Activated CD8-positive, alpha-beta memory T cell treated with anti-CD3 and anti-CD28 coated beads, Interleukin-2, amount 10 ng/mL, durations not matched to agents 7 days and 5 days (primary cell): Measurements from ENCODE around the gene PGD. TPM values are rescaled to one million over a fixed set of nuclear protein-coding genes. Genes with fewer than 3 reads are reported as not detected.

Experiments used
- ATAC-seq: fragments of 150-1000 bp; cut with Tn5 transposase; one replicate; pipeline ENCODE4 v1.10.0; 2021; ENCODE audit warnings: moderate library complexity
- CTCF ChIA-PET: fragments of 350-600 bp; sonication (Branson Sonifier 250); formaldehyde crosslinking; loops from one replicate; lab custom pipeline; 2021; ENCODE audit warnings: antibody characterized with exemption; lab: Charles Lee
- DNase-seq: peaks from one replicate; pipeline ENCODE4 v3.0.0-alpha.2; 2020
- H3K27ac Mint-ChIP-seq: one replicate; pipeline ENCODE4 v1.8.0; 2021; ENCODE audit warnings: mild to moderate bottlenecking, mixed read lengths
- H3K27me3 Mint-ChIP-seq: one replicate; pipeline ENCODE4 v1.8.0; 2021; ENCODE audit warnings: mixed read lengths
- H3K36me3 Mint-ChIP-seq: one replicate; pipeline ENCODE4 v1.8.0; 2021; ENCODE audit warnings: mild to moderate bottlenecking, mixed read lengths
- H3K4me1 Mint-ChIP-seq: one replicate; pipeline ENCODE4 v1.8.0; 2021; ENCODE audit warnings: mixed read lengths
- H3K4me3 Mint-ChIP-seq: one replicate; pipeline ENCODE4 v1.8.0; 2021; ENCODE audit warnings: mild to moderate bottlenecking, moderate library complexity, mixed read lengths
- H3K9me3 Mint-ChIP-seq: one replicate; pipeline ENCODE4 v1.8.0; 2022; ENCODE audit warnings: low read depth, mixed read lengths
- total RNA-seq, 2 experiments: library from RNA; stranded (reverse); gene quantifications; one replicate each; pipeline ENCODE4 v1.2.3, GENCODE V29; 2021

Gene PGD
- total RNA-seq, 2 experiments from 2014 or later: 74.9 to 128 TPM

DNA sequence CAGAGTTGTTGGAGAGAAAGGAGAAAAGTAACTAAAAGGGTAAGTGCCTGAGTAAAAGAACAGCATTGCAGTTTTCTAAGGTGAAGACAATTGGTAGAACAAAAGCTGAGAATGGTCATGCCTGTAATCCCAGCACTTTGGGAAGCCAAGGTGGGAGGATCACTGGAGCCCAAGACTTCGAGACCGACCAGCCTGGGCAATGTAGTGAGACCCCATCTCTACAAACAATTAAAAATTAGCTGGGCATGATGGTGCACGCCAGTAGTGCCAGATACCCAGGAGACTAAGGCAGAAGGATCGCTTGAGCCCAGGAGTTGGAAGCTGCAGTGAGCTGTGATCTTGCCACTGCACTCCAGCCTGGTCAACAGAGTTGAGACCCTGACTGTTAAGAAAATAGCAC lies 15.2 kb upstream of the PGD start:
- H3K27me3 Mint-ChIP-seq: no peaks in the 10 kb centered on the region
- no peaks in the 10 kb centered on the region for H3K4me1 Mint-ChIP-seq
- no peaks in the 10 kb centered on the region for H3K36me3 Mint-ChIP-seq
- H3K9me3 Mint-ChIP-seq: no peaks in the 10 kb centered on the region
- no peak for ATAC-seq
- CTCF ChIA-PET: interaction anchor here (1.3 kb wide), 1 partner anchor 14 kb away, joined by 3 read pairs; no protein-coding TSS in a partner anchor
- no peak overlapping the region for H3K4me3 Mint-ChIP-seq
- H3K27ac Mint-ChIP-seq: no peak overlapping the region
- DNase-seq: no peak

DNA sequence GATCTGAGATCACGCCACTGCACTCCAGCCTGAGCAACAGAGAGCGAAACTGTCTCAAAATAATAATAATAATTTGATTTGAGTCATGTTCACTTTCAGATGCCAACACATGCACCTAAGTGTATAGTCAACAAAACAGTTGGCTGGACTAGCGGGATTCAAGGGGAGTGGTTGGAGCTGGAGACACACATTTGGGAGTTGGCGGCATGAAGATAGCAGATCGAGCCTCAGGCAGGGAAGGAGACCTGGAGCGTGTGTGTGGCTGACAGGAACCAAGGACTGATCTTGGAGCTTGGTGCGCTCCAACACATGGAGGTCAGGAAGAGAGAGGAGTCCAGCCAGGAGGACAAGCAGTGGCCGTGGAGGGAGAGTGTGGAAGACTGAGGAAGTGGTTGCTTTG lies 14.6 kb upstream of the PGD start:
- H3K9me3 Mint-ChIP-seq: no peaks in the 10 kb centered on the region
- DNase-seq (no peak), ATAC-seq (no peak)
- no peaks in the 10 kb centered on the region for H3K27me3 Mint-ChIP-seq
- no peak overlapping the region for H3K27ac Mint-ChIP-seq
- CTCF ChIA-PET: interaction anchor here (1.3 kb wide), 1 partner anchor 14 kb away, joined by 3 read pairs; no protein-coding TSS in a partner anchor
- no peak overlapping the region for H3K4me3 Mint-ChIP-seq
- no peaks in the 10 kb centered on the region for H3K4me1 Mint-ChIP-seq
- no peaks in the 10 kb centered on the region for H3K36me3 Mint-ChIP-seq

DNA sequence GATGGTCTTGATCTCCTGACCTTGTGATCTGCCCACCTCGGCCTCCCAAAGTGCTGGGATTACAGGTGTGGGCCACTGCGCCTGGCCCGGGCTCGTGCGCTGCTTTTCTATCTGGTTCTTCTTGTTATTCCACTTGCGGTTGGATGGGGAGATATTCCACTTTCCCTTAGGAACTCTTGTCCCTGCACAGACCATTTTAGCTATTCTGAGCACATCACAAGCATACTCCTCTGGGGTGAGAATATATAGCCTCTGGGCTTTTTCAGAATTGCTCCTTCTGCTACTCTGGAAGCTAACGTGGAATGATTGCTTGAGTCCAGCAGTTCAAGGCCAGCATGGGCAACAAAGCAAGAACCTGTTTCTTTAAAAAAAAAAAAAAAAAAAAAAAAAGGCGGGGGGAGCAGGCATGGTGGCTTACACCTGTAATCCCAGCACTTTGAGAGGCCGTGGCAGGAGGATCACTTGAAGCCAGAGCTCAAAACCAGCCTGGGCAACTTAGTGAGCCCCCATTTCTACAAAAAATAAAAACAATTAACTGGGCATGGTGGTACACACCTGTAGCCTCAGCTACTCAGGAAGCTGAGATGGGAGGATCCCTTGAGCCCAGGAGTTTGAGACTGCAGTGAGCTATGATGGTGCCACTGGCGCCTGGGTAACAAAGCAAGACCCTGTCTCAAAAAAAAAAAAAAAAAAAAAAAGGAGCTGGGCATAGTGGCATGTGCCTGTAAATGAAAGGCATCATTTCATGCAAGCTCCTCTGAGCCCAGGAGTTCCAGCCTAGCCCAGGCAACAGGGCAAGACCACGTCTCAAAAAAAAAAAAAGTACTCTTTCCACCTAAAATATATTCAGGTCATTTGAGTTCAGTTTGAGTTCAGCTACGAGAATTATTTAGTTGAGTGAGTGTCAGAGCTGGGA lies 11.8 kb upstream of the PGD start:
- Mint-ChIP-seq H3K36me3 (no peaks in the 10 kb centered on the region), H3K4me1 (no peaks in the 10 kb centered on the region), H3K9me3 (no peaks in the 10 kb centered on the region), H3K4me3 (no peak overlapping the region), H3K27ac (no peak overlapping the region), H3K27me3 (no peaks in the 10 kb centered on the region)
- CTCF ChIA-PET: interaction anchor here (0.6 to 2.1 kb wide), 5 partner anchors 9 to 472 kb away, joined by 3 to 7 read pairs (median 3); partner anchors contain the start of genes KIF1B and PGD
- DNase-seq (no peak), ATAC-seq (no peak)

DNA sequence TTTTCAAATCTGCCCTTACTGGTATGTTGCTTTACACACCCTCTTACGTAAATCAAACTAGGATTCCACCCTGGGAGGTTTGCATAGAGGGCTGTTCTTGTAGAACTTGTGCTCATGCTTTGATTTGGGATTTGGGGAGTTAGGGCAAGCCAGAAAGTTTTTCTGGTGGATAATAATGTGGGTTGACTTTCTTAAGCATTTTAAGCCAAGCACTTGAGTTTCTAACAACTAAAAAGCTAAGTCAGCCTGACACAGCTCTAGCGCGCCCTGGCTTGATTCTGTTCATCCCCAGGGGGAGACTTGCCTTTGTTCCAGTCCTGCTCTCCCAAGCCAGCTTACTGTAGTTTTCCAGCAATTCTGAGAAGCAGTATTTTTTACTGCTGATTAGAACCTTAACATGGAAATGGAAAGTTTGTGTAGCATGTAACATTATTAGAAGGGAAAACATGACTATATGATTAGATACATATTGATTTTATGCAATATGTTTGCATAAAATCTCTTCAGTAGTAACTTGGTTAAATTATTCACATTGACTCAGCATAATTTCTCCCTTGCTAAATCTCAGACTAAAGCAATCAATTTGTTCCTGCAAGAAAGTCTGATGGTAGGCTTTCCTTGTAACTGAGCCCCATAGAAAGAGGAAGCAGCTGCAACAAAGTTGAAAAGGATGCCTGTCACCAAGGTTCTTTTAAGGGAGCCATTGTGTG lies 11.0 kb upstream of the PGD start:
- Mint-ChIP-seq H3K36me3 (no peaks in the 10 kb centered on the region), H3K27ac (no peak overlapping the region), H3K4me3 (no peak overlapping the region), H3K27me3 (no peaks in the 10 kb centered on the region), H3K4me1 (no peaks in the 10 kb centered on the region), H3K9me3 (no peaks in the 10 kb centered on the region)
- DNase-seq (no peak), ATAC-seq (no peak)
- CTCF ChIA-PET: interaction anchor here (0.5 to 2.1 kb wide), 6 partner anchors 10 to 602 kb away, joined by 3 to 7 read pairs (median 3); partner anchors contain the start of genes KIF1B and PGD

DNA sequence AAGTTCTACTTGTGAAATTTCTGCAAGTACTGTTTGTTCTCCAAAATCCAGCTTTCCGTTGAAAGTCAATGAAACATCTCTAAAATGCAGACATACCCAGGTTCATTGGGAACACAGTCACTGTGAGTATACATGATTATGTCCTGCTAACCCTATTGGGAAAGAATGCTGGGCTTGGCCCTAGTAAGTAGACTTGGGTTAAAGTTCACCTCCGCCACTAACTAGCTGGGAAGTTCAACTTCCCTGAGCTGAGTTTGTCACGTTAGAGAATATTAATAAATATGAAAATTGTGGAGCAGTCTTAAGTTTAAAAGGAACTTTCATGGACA lies 10.5 kb upstream of the PGD start:
- H3K9me3 Mint-ChIP-seq: no peaks in the 10 kb centered on the region
- no peak overlapping the region for H3K4me3 Mint-ChIP-seq
- H3K27me3 Mint-ChIP-seq: no peaks in the 10 kb centered on the region
- no peak overlapping the region for H3K27ac Mint-ChIP-seq
- no peak for ATAC-seq
- CTCF ChIA-PET: interaction anchor here (0.5 to 2.1 kb wide), 6 partner anchors 10 to 602 kb away, joined by 3 to 7 read pairs (median 3); partner anchors contain the start of genes CENPS, KIF1B and PGD
- no peaks in the 10 kb centered on the region for H3K4me1 Mint-ChIP-seq
- no peak for DNase-seq
- H3K36me3 Mint-ChIP-seq: no peaks in the 10 kb centered on the region

DNA sequence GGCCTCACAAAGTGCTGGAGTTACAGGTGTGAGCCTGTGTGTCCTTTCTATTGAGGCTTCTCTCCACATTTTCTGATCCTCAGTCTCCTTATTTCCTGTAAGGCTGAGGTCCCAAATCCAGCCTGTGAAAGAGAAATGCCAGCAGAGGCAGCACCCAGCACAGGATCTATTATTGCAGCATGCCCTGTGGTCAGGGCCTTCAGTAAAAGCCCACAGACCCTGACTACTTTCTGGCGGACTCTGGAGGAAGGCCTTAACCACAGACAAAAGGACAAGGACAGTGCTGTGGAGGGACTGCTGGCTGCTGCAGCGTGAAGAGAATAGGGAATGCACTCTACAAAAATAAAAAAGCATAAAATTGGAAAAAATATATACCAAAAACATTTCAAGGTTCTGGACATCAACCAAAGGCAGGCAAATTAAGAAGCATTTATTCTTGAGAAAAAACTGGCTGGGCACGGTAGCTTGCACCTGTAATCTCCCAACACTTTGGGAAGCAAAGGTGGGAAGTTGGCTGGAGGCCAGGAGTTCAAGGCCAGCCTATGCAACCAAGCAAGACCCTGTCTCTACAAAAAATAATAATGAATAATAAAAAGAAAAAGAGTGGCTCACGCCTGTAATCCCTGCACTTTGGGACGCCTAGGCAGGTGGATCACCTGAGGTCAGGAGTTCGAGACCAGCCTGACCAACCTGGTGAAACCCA lies 9.4 kb upstream of the PGD start:
- Mint-ChIP-seq H3K27me3 (no peaks in the 10 kb centered on the region), H3K4me1 (no peaks in the 10 kb centered on the region), H3K36me3 (peaks cover 3% of the 10 kb centered on the region), H3K27ac (no peak overlapping the region), H3K9me3 (peaks cover 3% of the 10 kb centered on the region), H3K4me3 (no peak overlapping the region)
- ATAC-seq (no peak), DNase-seq (no peak)
- CTCF ChIA-PET: interaction anchor here (0.9 to 2.1 kb wide), 2 partner anchors 12 to 40 kb away, joined by 3 to 7 read pairs; partner anchors contain the start of gene CENPS

DNA sequence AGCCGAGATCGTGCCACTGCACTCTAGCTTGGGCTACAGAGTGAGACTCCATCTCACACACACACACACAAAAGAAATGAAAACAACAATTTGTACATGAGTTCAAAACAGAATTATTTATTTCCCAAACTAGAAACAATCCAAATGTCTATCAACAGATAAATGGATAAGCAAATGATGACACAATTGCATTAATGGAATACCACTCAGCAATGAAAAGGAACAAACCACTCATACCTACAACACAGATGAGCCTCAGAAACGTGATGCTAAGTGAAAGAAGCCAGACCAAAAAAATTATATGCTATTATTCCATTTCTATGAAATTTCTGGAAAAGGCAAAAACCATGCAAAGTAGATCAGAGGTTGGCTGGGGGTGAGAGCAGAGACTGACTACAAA lies 2.0 kb upstream of the PGD start:
- Mint-ChIP-seq H3K36me3 (peaks cover 11% of the 10 kb centered on the region), H3K27me3 (no peaks in the 10 kb centered on the region), H3K4me3 (peak overlapping the region; percentile 29), H3K4me1 (peaks cover 25% of the 10 kb centered on the region), H3K27ac (peak overlapping the region; percentile 34), H3K9me3 (peaks cover 3% of the 10 kb centered on the region)
- CTCF ChIA-PET: interaction anchor here (1.8 to 1.9 kb wide), 2 partner anchors 16 to 188 kb away, joined by 4 to 5 read pairs; no protein-coding TSS in a partner anchor
- ATAC-seq (no peak), DNase-seq (no peak)

DNA sequence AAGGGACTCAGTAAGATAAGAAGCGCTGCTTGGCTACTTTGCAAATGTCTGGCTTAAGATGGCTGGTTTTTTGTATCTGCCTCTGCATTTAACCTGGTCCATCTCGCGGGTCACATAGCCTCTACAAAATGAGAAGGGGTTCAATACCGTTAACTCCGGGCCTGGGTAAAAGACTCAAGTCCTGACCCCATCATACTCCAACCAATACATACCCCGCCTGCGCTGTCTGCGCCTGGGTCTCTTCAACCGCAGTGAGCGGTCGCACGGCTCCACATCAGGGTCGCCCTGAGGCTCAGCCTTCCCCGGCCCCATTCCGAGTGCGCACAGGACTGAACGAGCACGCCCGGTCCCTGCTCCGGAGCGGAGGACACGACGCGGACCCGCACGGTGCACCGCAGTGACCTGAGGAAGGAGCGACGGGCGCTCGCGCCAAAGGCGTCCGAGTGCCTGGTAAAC lies 558 bp upstream of the PGD start:
- DNase-seq (no peak), ATAC-seq (no peak)
- peaks cover 20% of the 10 kb centered on the region for H3K36me3 Mint-ChIP-seq
- H3K27me3 Mint-ChIP-seq: no peaks in the 10 kb centered on the region
- H3K9me3 Mint-ChIP-seq: peaks cover 3% of the 10 kb centered on the region
- H3K4me3 Mint-ChIP-seq: peak overlapping the region; percentile 84
- H3K27ac Mint-ChIP-seq: peak overlapping the region; percentile 57
- peaks cover 28% of the 10 kb centered on the region for H3K4me1 Mint-ChIP-seq
- CTCF ChIA-PET: interaction anchor here (1.0 to 4.7 kb wide), 8 partner anchors 10 to 188 kb away, joined by 3 to 20 read pairs (median 6); partner anchors contain the start of genes CENPS and KIF1B

DNA sequence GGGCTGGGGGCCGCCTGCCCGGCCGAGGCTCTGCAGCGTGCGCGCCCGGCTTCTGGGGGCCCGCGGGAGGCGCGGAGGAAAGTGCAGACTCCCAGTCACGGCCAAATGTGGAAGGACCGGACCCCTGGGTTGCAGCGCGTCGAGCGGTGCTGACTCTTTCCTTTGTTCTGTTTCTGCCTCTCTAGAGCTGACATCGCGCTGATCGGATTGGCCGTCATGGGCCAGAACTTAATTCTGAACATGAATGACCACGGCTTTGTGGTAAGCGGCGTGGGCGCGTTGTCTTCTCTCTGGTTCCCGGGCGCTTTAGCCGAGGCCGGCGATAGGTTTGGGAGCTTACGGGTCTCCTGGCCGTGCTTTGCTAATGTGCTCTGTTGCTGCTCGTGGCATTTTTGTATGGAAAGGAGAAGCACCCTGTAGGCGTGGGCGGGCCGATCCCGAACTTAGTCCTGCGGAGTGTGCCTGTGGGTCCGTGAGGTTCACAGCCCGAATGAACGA lies 629 bp downstream of the PGD start:
- peak overlapping the region; percentile 61 for H3K27ac Mint-ChIP-seq
- H3K9me3 Mint-ChIP-seq: no peaks in the 10 kb centered on the region
- peak overlapping the region; percentile 78 for H3K4me3 Mint-ChIP-seq
- DNase-seq (no peak), ATAC-seq (no peak)
- CTCF ChIA-PET: interaction anchor here (0.8 to 4.7 kb wide), 6 partner anchors 22 to 190 kb away, joined by 3 to 20 read pairs (median 6); partner anchors contain the start of genes CENPS and KIF1B
- H3K36me3 Mint-ChIP-seq: peaks cover 27% of the 10 kb centered on the region
- H3K4me1 Mint-ChIP-seq: peaks cover 31% of the 10 kb centered on the region
- H3K27me3 Mint-ChIP-seq: no peaks in the 10 kb centered on the region

DNA sequence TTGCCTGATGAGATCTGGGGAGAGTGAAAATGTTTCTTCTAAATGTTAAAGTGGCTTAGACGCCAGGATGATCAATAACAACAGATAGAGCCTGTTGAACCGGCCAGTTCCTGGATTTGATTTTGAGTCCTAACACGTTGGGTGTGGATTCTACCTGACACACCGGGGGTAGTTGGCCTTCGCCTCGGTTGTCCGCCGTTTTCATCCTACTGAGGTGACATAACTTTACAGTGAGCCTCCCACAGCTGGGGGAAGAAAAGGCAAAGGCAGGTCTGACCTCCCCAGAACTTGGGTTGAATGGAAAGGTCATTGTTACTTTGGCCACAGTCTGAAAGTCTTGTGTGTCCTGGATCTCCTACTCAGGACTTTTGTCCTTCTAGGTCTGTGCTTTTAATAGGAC lies 1.1 kb downstream of the PGD start:
- no peak for ATAC-seq
- CTCF ChIA-PET: interaction anchor here (0.8 to 4.7 kb wide), 6 partner anchors 23 to 190 kb away, joined by 3 to 20 read pairs (median 8); partner anchors contain the start of genes CENPS and KIF1B
- DNase-seq: no peak
- H3K27me3 Mint-ChIP-seq: no peaks in the 10 kb centered on the region
- peaks cover 31% of the 10 kb centered on the region for H3K4me1 Mint-ChIP-seq
- no peaks in the 10 kb centered on the region for H3K9me3 Mint-ChIP-seq
- H3K27ac Mint-ChIP-seq: no peak overlapping the region
- peaks cover 30% of the 10 kb centered on the region for H3K36me3 Mint-ChIP-seq
- H3K4me3 Mint-ChIP-seq: peak overlapping the region; percentile 78

DNA sequence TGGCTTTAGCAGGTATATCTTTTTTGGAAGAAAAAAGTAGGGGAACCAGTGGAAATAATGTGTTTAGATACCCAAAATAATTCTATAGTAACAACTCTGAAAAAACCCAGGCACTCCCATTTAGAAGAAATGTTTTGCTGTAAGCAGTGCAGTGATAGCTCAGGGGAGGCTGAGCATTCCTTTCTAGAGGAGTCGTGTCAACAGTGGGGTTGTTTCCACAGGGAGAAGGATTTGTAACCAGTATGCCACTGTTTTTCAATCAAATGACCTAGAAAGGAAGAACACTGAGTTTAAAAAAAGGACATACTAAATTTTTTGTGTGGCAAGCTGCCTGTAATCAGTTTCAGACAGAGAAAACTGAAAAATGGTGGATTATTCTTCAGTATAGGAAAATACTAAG lies 2.4 kb downstream of the PGD start:
- DNase-seq (no peak), ATAC-seq (no peak)
- H3K36me3 Mint-ChIP-seq: peaks cover 32% of the 10 kb centered on the region
- H3K27ac Mint-ChIP-seq: no peak overlapping the region
- CTCF ChIA-PET: interaction anchor here (1.0 to 4.7 kb wide), 4 partner anchors 28 to 193 kb away, joined by 3 to 20 read pairs (median 8); partner anchors contain the start of genes CENPS and KIF1B
- no peaks in the 10 kb centered on the region for H3K9me3 Mint-ChIP-seq
- no peak overlapping the region for H3K4me3 Mint-ChIP-seq
- H3K27me3 Mint-ChIP-seq: no peaks in the 10 kb centered on the region
- peaks cover 31% of the 10 kb centered on the region for H3K4me1 Mint-ChIP-seq

DNA sequence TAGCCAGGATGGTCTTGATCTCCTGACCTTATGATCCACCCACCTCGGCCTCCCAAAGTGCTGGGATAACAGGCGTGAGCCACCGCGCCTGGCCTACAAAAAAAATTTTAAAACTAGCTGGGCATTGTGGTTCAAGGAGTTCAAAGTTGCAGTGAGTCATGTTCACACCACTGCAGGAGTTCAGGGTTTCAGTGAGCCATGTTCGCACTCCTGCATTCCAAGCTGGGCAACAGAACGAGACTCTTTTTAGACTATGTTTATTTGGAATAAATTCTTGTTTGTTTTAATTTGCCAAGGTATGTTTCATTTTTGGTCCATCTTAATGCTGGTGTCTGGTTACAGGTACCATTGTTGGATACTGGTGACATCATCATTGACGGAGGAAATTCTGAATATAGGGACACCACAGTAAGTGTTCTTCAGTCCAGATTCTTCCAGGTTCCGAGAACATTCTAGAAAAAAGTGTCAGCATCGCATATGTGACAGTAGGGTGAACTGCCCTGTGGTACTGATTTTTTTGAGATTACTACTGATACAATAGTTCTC lies 3.9 kb downstream of the PGD start:
- no peak overlapping the region for H3K27ac Mint-ChIP-seq
- DNase-seq (no peak), ATAC-seq (no peak)
- CTCF ChIA-PET: interaction anchor here (0.6 kb wide), 1 partner anchor 193 kb away, joined by 3 read pairs; no protein-coding TSS in a partner anchor
- H3K36me3 Mint-ChIP-seq: peaks cover 41% of the 10 kb centered on the region
- H3K4me3 Mint-ChIP-seq: no peak overlapping the region
- H3K4me1 Mint-ChIP-seq: peaks cover 28% of the 10 kb centered on the region
- H3K9me3 Mint-ChIP-seq: no peaks in the 10 kb centered on the region
- no peaks in the 10 kb centered on the region for H3K27me3 Mint-ChIP-seq
